Activated CD4-positive, alpha-beta T cell treated with anti-CD3 and anti-CD28 coated beads, Interleukin-2, amount 50 U/mL, for 48 hours (primary cell): Measurements from ENCODE around the gene ATG13.

Experiments used
- DNase-seq, 2 experiments: peaks; one replicate each; pipeline ENCODE4 v3.0.0-alpha.2; 2020

ATG13 gene

DNA sequence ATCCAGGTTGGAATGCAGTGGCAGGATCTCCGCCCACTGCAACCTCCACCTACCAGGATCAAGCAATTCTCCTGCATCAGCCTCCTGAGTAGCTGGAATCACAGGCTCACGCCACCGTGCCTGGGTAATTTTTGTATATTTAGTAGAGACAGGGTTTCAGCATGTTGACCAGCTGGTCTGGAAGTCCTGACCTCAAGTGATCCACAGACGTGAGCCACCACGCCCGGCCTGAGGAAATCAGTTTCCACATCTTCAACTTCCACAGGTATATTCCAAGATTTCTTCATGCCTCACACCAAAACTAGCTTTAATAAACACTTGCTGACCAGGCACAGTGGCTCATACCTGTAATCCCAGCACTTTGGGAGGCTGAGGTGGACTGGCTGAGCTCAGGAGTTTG lies 8.0 kb upstream of the ATG13 start:
- no peak for DNase-seq

DNA sequence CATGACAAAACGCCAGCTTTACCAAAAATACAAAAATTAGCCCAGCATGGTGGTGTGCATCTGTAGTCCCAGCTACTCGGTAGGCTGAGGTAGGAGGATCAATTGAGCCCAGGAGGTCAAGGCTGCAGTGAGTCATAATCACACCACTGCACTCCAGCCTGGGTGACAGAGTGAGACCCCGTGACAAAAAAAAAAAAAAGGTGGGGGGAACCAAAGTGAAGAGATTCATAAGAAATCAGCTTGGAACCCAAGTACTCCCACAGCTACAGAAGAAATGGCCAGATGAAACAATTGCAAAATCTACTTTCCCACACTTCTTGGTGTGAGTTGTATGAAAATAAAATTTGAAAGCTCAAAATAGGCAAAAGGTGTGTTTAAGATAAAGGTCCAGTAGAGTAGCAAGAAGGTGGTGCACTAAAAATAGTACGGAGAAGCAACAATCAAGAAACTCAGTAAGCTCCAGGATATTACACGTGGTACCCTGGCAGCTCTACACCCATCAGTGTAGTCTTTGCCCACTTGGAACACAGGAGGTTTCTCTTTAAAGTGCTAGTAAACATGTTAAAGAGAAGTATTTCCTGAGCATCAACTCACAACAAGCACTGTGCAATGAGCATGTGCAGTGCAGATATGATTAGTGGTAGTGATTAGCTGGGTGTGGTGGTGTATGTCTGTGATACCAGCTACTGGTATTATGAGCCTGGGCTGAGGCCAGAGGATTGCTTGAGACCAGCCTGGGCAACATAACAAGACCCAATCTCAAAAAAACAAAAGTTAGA lies 5.6 kb upstream of the ATG13 start:
- no peak for DNase-seq

DNA sequence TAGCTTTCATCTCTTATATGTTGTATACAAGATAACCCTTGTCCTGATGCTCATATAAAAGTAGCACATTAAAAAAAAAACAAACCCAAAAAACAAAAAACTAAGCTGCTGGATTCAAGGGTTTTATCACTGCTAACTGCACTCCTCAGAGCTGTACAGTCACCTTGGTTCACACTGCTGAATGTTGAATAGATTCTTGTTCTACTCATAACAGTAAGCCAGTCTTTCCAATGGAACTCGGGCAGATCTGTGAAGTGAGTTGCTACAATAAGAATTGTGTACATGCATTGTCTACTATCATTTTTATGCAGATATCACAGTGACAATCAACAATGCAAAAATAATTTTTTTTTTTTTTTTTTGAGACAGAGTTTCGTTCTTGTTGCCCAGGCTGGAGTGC lies 5.0 kb upstream of the ATG13 start:
- DNase-seq = no peak

DNA sequence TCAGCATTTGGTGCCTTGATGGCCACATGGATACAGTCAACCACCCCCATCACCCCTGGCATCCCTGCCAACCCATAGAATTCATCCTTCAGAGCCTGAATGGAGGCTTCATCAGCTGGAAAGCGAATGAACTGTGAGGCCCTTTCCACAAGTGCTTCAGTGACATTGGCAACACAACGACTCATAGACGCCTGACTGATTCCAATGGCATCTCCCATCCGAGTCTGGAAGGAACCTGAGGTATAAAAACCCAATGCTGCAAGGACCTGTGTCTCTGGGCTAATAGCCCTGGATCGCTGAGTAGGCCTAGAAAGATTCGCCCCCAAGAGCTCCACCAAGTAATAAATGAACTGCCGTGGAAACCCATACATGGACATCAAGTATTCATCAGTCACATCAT lies 1.6 kb upstream of the ATG13 start:
- no peak for DNase-seq

DNA sequence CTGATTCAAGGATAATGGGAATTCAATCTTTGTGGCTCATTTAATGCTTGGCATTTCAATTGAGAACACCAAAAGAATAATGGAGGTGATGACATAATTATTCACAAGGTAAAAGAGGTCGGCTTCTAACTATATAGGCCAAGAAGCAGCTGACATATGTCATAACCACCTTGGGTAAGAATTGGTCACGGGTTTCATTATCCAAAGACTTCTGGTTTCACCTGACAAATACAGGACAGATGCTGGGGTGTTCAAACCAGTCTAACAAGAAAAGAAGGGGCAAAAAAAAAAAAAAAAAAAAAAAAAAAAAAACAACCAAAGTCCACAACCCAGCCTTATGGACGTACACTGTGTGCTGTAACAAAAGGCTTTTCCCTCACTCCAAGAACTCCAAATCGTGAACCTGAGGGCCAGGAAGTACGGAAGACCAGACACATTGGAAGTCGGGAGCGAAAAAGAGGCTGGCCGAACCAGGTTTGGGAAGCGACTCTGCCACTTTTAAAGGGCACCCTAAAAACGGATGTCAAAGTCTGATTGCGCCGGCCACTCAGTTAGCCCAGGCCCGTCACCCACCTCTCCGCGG lies 711 bp upstream of the ATG13 start:
- DNase-seq = no peak

DNA sequence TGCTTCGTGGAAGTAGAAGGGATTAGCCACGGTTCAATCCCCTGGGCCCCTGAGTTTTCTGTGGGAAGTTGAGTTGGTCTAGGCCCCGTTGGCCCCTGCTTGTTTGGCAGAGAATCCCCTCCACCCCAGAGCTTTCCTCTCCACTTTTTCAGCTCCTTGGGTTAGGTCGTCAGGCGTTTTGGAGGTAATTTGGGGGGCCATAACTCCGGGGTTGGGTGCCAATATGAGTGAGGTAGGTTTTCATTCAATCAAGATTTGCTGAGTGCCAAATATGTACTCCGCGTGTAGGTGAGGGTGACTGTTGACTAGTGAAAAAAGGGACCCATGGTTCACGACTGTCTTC lies 590 bp downstream of the ATG13 start:
- no peak for DNase-seq

DNA sequence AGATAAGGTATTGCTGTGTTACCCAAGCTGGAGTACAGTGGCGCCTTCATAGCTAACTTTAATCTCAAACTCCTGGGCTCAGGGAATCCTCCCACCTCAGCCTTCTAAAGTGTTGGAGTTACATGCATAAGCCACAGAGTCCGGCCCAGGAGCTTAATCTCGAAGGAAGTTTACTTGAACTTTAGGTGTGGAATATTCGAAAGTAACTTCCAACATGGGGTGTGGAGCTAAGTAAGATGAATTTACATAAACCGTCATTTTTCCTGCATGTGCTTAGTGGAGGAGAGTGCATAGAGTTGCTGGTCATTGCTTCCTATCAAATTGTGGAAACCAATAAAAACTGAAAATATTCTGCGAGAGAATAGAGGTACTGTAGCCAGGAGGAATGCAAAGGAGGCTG lies 1.5 kb downstream of the ATG13 start:
- DNase-seq = no peak

DNA sequence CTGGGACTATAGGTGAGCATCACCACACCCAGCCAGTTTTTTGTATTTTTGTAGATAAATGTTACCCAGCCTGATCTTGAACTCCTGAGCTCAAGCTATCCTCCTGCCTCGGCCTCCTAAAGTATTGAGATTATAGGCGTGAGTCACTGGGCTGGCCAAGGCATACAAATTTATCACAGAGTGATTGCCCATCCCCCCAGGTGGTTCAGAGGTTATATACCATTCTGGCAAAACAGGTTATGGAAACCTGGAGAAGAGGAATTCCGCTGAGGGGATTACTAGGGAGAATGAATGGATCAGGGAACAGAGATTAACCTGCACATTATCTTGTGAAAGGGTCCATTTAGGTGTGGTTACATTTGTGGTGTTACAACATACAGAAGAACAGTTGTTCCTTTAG lies 8.1 kb downstream of the ATG13 start:
- DNase-seq = no peak

DNA sequence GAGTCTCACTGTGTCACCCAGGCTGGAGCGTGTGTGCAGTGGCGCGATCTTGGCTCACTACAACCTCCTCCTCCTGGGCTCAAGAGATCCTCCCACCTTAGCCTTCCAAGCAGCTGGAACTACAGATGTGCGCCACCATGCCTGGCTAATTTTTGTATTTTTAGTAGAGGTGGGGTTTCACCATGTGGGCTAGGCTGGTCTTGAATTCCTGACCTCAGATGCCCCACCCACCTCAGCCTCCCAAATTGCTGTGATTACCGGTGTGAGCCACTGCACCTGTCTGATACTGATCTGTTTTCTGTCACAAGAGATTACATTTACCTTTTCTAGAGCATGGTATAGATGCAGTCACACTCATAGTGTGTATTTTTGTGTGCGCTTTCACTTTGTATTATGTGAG lies 11.6 kb downstream of the ATG13 start:
- no peak for DNase-seq

DNA sequence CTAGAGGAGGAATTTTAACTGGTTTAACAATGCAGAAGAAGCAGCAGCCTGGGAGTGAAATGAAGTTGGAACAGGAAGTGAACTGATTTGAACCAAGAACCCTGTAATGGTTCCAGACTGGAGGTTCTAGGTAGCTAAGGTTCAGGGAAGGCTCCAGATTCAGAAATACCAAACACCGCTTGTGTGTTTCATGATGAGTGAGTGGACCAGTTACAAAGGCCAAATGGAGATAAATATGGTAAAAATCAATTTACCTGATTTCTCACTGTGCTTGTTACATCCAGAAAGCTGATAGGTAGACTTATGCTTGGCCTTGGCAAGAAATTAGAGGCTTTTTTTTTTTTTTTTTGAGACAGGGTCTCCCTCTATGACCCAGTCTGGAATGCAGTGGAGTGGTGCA lies 12.9 kb downstream of the ATG13 start:
- no peak for DNase-seq

DNA sequence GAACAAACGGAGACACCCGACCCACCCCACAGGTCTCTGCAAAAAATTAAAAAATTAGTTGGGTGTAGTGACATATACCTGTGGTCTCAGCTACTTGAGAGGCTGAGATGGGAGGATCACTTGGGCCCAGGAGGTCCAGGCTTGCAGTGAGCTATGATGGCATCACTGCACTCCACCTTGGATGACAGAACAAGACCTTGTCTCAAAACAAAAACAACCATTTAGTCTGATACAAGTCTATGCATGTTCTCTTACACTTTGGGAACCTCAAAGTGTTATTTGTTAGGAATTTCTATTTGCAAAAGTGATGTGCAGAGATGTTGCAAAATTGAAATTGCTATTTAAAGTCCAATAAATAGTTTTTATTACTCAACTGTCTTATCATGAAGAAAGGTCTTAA lies 14.3 kb downstream of the ATG13 start:
- DNase-seq = no peak

DNA sequence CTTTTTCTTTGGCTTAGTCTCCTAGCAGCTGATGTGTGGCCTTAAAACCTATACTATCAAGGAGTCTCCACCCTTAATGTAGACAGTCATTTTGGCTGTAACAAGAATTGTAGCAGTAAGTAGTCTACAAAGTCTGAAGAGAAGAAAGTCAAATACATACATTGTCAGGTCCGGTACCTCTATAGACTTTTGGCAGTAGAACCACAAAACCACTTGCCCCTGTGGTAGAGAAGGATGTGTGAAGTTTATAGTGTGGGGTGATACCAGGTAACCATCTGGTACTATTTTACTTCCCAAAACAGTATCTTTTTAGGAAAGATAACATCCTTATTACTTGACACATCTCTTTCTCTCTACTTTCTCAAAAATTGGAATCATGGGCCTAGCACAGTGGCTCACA lies 15.1 kb downstream of the ATG13 start:
- DNase-seq = no peak

DNA sequence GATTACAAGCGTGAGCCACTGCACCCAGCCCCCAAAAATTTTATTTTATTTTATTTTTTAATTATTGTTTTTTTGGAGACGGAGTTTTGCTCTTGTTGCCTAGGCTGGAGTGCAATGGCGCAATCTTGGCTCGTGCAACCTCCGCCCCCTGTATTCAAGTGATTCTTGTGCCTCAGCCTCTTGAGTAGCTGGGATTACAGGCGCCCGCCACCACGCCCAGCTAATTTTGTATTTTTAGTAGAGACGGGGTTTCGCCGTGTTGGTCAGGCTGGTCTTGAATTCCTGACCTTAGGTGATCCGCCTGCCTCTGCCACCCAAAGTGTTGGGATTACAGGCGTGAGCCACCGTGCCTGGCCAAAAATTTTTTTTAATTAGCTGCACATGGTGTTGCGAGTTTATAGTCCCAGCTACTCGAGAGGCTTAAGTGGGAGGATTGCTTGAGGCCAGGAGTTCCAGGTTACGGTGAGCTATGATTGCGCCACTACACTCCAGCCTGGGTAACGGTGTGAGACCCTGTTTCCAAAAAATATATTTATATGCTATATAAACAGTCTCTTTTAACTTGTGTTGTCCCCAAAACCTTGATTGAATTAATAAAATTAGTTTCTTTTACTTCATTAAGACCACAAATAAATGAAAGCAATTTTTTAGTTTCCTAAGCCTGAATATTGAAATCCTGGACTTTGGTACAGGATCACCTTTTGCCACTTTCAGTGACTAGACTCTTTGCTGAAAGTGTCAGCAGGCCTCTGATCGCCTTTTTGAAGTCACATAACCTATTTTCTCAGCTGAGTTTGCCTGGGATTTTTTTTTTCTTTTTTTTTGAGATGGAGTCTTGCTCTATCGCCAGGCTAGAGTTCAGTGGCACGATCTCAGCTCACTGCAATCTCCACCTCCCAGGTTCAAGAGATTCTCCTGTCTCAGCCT lies 16.2 kb downstream of the ATG13 start:
- no peak for DNase-seq

DNA sequence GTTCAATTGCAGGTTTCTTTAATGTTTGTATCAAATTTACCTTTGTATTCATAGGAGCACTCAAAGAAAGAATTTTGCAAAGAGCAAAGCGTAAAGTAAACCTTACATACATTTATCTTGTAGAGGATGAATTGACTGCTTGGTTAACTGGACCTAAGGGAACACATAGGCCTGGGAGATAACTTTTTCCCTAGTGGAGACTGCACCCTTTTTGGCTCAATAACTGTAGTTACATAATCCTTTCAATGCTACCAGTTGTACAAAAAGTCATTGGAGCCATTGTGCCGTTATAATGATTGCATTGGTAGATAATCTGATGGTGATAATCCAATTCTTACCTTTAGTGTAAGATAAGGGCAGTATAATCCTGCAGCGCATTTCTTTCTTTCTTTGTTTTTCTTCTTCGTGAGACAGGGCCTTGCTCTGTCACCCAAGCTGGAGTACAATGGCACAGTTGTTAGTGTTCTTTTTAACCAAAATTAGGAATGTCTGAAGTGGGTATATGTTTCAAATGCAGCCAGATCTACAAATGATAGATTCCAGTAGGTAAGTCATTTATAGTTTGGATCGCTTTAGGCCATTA lies 18.3 kb downstream of the ATG13 start:
- DNase-seq = no peak

DNA sequence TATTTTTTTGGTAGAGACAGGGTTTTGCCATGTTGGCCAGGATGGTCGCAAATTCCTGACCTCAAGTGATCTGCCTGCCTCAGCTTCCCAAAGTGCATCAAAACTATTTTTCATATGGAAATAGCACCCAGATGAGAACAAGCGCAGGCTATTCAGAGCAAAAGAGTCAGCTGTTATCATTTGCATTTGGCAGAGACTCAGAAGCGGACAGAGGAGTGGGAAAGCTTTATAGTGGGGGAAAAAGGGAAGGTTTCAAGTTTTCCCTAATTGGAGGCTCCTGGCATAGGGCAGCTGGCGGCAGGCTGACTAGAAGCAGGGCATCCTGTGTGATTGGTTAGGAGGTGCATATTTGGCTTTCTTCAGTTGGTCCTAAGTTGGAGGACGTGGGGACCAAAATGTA lies 20.2 kb downstream of the ATG13 start:
- DNase-seq = no peak

DNA sequence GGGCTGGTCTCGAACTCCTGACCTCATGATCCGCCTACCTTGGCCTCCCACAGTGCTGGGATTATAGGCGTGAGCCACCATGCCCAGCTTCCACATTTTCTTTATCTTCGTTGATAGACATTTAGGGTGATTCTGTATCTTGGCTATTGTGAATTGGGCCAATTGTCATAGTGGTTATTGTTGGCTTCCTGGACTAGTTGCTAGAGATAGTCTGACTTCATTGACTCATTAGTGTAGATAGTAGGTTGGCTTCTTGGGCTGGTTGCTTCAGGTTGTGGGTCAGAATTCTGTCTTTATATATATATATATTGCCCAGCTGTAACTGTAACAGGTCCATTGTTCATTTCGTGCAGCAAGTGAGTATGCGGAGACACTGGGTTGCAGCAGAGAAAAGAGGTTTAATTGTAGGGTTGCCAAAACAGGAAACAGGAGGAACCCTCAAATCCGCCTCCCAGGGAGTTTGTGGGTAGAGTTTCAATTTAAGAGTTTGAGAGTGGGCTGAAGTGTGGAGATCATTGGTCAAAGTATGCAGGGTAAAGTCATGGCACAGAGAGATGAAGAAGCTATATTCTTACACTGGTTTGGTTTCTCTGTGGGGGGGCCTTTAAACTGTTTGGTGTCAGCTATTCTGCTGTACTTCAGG lies 22.0 kb downstream of the ATG13 start:
- DNase-seq = no peak

DNA sequence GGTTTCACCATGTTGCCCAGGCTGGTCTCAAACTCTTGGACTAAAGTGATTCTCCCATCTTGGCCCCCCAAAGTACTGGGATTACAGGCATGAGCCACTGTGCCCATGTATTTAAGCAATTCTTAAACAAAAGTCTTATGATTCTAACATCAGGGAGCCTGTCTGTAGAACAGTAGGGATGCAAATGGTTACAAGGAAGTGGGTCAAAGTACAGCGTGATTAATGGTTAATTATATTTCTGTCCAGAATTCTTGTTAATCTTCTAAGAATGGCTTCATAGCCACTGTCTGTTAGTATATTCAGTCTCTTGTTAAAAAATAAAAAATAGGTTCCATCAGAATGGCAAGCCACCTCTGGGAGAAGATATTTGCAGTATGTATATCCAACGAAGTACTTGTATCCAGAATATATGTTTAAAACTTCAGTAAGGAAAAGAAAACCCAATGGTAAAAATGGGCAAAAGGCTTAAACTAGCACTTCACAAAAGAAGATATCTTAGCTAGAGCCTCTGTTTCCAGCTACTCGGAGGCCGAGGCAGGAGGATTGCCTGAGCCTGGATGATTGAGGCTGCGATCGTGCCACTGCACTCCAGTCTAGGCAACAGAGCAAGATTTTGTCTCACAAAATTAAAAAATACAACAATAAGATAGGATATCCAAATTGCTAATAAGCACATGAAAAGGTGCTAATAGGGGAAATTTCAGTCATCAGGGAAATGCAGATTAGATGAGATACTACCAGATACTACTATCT lies 22.9 kb downstream of the ATG13 start:
- DNase-seq = no peak

DNA sequence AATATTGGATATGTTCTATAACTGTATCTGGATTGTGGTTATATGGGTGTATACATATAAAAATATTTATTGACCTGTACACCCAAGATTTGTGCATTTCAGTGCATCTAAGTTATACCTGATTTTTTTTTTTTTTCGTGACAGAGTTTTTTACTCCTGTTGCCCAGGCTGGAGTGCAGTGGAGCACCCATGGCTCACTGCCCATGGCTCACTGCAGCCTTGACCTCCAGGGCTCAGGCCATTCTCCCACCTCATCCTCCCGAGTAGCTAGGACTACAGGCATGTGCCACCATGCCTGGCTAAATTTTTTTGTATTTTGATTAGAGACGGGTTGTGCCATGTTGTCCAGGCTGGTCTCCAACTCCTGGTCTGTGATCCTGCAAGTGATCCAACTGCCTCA lies 24.3 kb downstream of the ATG13 start:
- no peak for DNase-seq

DNA sequence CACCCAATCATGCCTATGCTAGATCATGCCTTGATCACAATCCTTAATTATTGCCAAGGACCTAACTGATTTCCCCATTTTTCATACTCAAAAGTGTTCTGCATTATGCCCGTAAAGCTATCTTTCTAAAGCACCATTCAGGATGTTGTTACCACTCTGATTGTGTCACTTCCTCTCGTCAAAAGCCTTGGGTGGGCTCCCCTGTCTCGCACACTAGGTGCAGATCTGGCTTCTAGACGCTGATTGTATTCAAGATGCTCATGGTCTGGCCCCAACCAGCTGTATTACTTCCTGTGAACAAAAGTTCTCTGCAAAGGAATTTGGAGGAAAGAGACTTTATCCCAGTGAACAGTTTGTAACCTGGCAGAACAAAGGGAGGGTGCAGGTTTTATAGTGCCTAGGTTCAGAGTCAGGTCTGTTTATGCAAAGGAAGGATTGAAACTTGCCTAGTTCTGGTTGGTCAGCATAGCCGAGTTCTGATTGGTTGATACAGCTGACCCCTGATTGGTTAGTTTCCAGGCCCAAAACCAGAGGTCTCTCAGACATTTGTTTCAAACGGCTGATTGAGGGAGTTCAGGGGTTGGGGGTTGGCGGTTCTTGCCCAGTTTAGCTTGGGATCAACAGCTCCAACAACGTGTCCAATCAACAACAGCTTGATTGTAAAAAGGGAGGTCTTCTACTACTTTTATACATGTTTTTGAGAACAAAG lies 25.4 kb downstream of the ATG13 start:
- no peak for DNase-seq

DNA sequence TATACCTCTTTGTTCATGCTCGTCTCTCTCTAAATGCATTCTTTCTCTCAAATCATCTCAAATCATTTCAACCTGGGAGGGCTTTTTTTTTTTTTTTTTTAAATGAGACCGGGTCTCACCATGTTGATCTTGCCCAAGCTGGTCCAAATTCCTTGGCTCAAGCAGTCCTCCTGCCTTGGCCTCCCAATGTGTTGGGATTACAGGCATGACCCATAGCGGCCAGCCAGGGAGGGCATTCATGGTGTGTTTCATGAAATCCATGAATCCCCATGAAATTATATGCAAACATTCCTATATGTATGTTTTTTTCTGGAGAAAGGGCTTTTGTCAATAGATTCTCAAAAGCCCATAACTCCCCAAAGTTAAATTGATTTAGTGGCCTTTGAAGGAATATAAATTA lies 26.2 kb downstream of the ATG13 start:
- DNase-seq = no peak

DNA sequence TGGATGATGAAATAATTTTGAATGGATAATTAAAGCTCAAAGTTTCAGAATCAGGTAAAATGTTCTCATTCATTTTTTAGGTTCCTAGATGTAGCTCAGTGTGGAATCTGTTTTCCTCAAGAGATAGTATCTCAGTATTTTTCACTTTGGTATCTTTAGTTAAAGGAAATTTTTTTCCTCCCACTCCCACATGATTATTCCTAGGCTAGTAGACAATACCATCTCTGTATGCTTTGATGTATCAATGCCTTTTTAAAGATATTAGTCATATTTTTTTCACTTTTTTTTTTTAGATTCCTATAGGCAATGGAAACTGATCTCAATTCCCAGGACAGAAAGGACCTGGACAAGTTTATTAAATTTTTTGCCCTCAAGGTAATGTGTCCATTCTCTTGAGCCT lies 26.6 kb downstream of the ATG13 start:
- DNase-seq = no peak
